Smooth muscle cell (in vitro differentiated cells): ENCODE results near the gene BTG3. TPM values are rescaled to one million over a fixed set of nuclear protein-coding genes. Genes with fewer than 3 reads are reported as not detected.

Experiments used
- DNase-seq: peaks from one replicate; lab custom pipeline; 2025; ENCODE audit not compliant: unreplicated experiment; lab: John Stamatoyannopoulos, UW
- H2AFZ ChIP-seq: fragments of 200-600 bp; sonication (generic); 2 replicates; pipeline ENCODE4 v1.6.0; 2016; ENCODE audit warnings: antibody characterized with exemption, low read depth, mild to moderate bottlenecking
- H3F3A ChIP-seq: fragments of 200-600 bp; sonication (generic); 2 replicates; pipeline ENCODE4 v1.6.0; 2017; ENCODE audit warnings: antibody characterized with exemption, low read depth
- H3K27ac ChIP-seq: fragments of 200-600 bp; sonication (generic); 2 replicates; pipeline ENCODE4 v1.5.1; 2016; ENCODE audit warnings: low read depth, mild to moderate bottlenecking
- H3K27me3 ChIP-seq: fragments of 200-600 bp; sonication (generic); 2 replicates; pipeline ENCODE4 v1.6.1; 2016; ENCODE audit warnings: low read depth, mild to moderate bottlenecking
- H3K36me3 ChIP-seq: fragments of 200-600 bp; sonication (generic); 2 replicates; pipeline ENCODE4 v1.5.1; 2016; ENCODE audit warnings: low read depth
- H3K4me1 ChIP-seq: fragments of 200-600 bp; sonication (generic); 2 replicates; pipeline ENCODE4 v1.5.1; 2016; ENCODE audit warnings: low read depth
- H3K4me2 ChIP-seq: fragments of 200-600 bp; sonication (generic); 2 replicates; pipeline ENCODE4 v1.6.0; 2016; ENCODE audit warnings: mild to moderate bottlenecking
- H3K4me3 ChIP-seq: fragments of 200-600 bp; sonication (generic); 2 replicates; pipeline ENCODE4 v1.5.1; 2016; ENCODE audit warnings: mild to moderate bottlenecking
- H3K79me2 ChIP-seq: fragments of 200-600 bp; sonication (generic); 2 replicates; pipeline ENCODE4 v1.6.0; 2016; ENCODE audit warnings: low read depth, mild to moderate bottlenecking
- H3K9ac ChIP-seq: fragments of 200-600 bp; sonication (generic); 2 replicates; pipeline ENCODE4 v1.6.0; 2016; ENCODE audit warnings: low read depth
- H3K9me3 ChIP-seq: fragments of 200-600 bp; sonication (generic); replicated peaks from 2 replicates; pipeline ENCODE4 v1.5.1; 2016; ENCODE audit warnings: low read depth
- H4K20me1 ChIP-seq: fragments of 200-600 bp; sonication (generic); 2 replicates; pipeline ENCODE4 v1.6.0; 2016; ENCODE audit warnings: low read depth
- CTCF ChIP-seq: fragments of 200-600 bp; sonication (generic); IDR thresholded peaks from 2 replicates; pipeline ENCODE4 v1.5.1; 2017; ENCODE audit warnings: borderline replicate concordance, mild to moderate bottlenecking, antibody characterized with exemption; ENCODE audit not compliant: insufficient read depth, poor library complexity, severe bottlenecking
- WGBS: methylation state at CpG from one replicate; pipeline ENCODE4 v1.1.7; 2016; ENCODE audit warnings: low lambda C conversion rate; 5-methylcytosine and 5-hydroxymethylcytosine counted together
- polyA plus RNA-seq: library from polyadenylated mRNA; unstranded; fragments of >200 nt; fragmentation: Nextera tagmentation; extraction: Ambion mirVana; gene quantifications from 2 replicates; pipeline ENCODE4 v1.2.1, GENCODE V29; 2016
- total RNA-seq: library from RNA; depleted of rRNA; stranded (reverse); fragments of >200 nt; gene quantifications from 2 replicates; pipeline ENCODE4 v1.2.3, GENCODE V29; 2014

The BTG3 gene
- total and polyA plus RNA-seq, 2 experiments from 2014 or later = 103 to 119 TPM

GRCh38 chr21:17577701-17578100, 35.0 kb downstream of the BTG3 start:
- Histone ChIP-seq H2AFZ (no peak overlapping the region), H3K9ac (no peak overlapping the region), H3K27me3 (no peaks in the 10 kb centered on the region), H3K9me3 (no peaks in the 10 kb centered on the region), H3K4me2 (no peak overlapping the region), H3K4me3 (no peak overlapping the region), H3F3A (no peaks in the 10 kb centered on the region), H3K4me1 (no peaks in the 10 kb centered on the region), H3K79me2 (no peaks in the 10 kb centered on the region), H3K36me3 (no peaks in the 10 kb centered on the region), H3K27ac (no peak overlapping the region), H4K20me1 (no peaks in the 10 kb centered on the region)
- no peak for DNase-seq
- WGBS = 100% methylated on average over 1 of the region's 1 CpG
- no peak for TF ChIP-seq CTCF

GRCh38 chr21:17576080-17576835, 36.4 kb downstream of the BTG3 start:
- Histone ChIP-seq H2AFZ (no peak overlapping the region), H3K9ac (no peak overlapping the region), H3K4me1 (no peaks in the 10 kb centered on the region), H3K27me3 (no peaks in the 10 kb centered on the region), H3K36me3 (no peaks in the 10 kb centered on the region), H4K20me1 (no peaks in the 10 kb centered on the region), H3K27ac (no peak overlapping the region), H3K79me2 (no peaks in the 10 kb centered on the region), H3F3A (no peaks in the 10 kb centered on the region), H3K4me3 (no peak overlapping the region), H3K9me3 (no peaks in the 10 kb centered on the region), H3K4me2 (no peak overlapping the region)
- no peak for TF ChIP-seq CTCF
- no peak for DNase-seq
- WGBS = 89% methylated on average over 5 of the region's 5 CpGs

GRCh38 chr21:17575076-17575475, 37.6 kb downstream of the BTG3 start:
- Histone ChIP-seq H3K4me3 (no peak overlapping the region), H2AFZ (no peak overlapping the region), H4K20me1 (no peaks in the 10 kb centered on the region), H3F3A (no peaks in the 10 kb centered on the region), H3K4me1 (no peaks in the 10 kb centered on the region), H3K27me3 (no peaks in the 10 kb centered on the region), H3K27ac (no peak overlapping the region), H3K9me3 (no peaks in the 10 kb centered on the region), H3K36me3 (no peaks in the 10 kb centered on the region), H3K4me2 (no peak overlapping the region), H3K9ac (no peak overlapping the region), H3K79me2 (no peaks in the 10 kb centered on the region)
- 93% methylated on average over 5 of the region's 5 CpGs for WGBS
- DNase-seq = no peak
- no peak for TF ChIP-seq CTCF

- Histone ChIP-seq H3F3A (no peaks in the 10 kb centered on the region), H2AFZ (no peak overlapping the region), H3K79me2 (no peaks in the 10 kb centered on the region), H3K27me3 (no peaks in the 10 kb centered on the region), H3K36me3 (no peaks in the 10 kb centered on the region), H3K27ac (no peak overlapping the region), H3K9me3 (no peaks in the 10 kb centered on the region), H3K4me1 (no peaks in the 10 kb centered on the region), H3K9ac (no peak overlapping the region), H3K4me2 (no peak overlapping the region), H3K4me3 (no peak overlapping the region), H4K20me1 (no peaks in the 10 kb centered on the region)
- WGBS = 67% methylated on average over 6 of the region's 6 CpGs
- no peak for TF ChIP-seq CTCF
- DNase-seq = no peak
Observed at GRCh38 chr21:17572431-17572830, 40.3 kb downstream of the BTG3 start.
